NK-92 treated with Interleukin-12 subunit alpha and Interleukin-12 subunit beta, amount 100 ng/mL, for 24 hours (cell line): ENCODE measurements around the gene CASQ1.

Experiments used
- DNase-seq: peaks from one replicate; lab custom pipeline; 2025; lab: John Stamatoyannopoulos, UW

CASQ1 gene

GRCh38 chr1:160189649-160190625 lies at the start of gene CASQ1:
CASQ1 (plus strand) TSS chr1:160190575; CDS start chr1:160190752, 177 bp downstream.
- DNase-seq, result no peak

DNA sequence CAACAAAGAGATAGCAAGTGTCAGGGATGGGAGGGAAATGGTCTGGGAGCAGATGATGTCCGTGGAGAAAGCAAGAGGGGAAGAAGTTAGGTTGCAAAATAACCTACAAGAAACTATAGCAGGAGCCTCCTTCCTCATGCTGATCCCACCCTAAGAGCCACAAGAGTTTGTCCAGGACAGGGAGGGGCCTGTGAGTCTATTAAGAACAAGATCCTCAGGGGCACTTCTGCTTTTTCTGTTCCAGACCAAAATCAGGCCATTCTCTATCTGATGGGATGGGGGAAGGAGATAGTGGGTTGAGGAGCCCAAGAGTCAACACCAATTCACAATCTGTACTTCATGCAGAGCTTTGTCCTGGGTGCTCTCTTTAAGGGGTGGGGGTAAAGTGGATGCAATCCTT lies 46.7 kb upstream of the CASQ1 start:
- DNase-seq, result no peak

- DNase-seq, result no peak
Measured at GRCh38 chr1:160144921-160145320, 45.5 kb upstream of the CASQ1 start.

- DNase-seq, result no peak
Measured at GRCh38 chr1:160146107-160146506, 44.3 kb upstream of the CASQ1 start.

- DNase-seq, result no peak
Measured at GRCh38 chr1:160148121-160148520, 42.3 kb upstream of the CASQ1 start.

DNA sequence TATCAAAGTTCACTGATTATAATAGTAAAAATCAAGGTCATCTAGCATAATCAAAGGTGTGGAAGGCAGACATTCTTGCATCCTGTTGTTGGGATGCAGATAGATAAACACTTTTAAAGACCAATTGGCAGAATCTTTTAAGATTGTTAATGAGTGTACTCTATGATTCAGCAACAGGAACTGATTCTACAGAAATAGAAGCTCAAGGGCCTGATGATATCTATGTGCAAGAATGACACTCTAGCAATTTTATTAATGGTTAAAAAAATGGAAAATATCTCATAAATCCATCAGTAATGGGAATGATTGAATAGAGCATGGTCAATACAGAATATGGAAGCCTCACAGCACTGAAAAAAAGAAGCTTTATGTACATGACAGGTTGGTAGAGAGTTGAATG lies 41.1 kb upstream of the CASQ1 start:
- DNase-seq, result no peak

DNA sequence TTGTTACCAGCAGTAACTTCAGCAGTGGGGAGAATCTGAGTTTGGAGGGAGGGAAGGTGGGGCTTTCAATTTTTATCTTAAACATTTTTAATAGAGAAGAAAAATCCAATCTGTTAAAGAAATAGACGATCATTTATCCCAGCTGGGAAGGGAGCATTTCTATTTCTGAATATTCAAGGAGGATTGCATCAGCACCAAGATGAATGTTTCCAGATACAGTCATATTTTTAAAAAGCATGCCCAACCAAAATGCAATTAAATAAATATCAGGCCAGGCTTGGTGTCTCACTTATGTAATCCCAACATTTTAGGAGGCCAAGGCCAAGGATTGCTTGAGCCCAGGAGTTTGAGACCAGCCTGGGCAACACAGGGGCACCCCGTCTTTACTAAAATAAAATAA lies 40.7 kb upstream of the CASQ1 start:
- DNase-seq, result no peak

DNA sequence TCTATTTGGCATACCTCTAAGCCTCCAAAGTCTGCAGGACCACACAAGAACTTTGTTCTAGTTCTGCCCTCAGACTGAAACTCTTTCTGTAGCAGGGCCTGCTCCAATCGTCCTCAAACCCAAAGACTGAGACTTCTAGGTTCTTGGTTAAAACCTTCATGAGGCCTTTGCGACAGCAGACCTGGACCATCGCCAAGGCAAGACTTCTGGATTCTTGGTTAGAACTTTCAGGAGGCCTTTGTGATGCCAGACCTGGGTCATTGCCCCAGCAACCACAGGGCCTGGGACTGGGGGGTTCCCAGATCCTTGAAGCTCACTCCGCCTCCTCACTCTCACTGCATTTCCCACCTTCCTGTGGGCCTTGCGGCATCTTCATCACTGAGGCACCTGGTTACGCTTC lies 39.1 kb upstream of the CASQ1 start, which contains the start of gene ATP1A4:
TSS of gene ATP1A4 (plus strand) at position 301 of the 400 bp plus-strand sequence. CDS start 438 bp downstream, outside the sequence.
- no peak for DNase-seq

DNA sequence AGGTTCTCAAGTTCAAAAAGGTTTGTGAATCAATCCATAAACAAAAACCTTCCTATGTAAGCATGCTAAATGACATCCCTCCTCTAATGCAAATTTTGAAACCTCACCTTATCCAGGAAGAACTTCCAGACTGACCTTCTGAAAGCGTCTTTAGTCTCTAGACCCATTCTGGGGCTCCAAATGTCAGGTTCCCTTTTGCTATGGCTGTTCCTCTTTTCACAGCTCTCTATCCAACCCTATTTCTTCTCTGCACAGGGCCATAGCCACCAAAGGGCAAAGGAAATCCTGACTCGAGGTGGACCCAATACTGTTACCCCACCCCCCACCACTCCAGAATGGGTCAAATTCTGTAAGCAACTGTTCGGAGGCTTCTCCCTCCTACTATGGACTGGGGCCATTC lies 35.6 kb upstream of the CASQ1 start:
- DNase-seq, result no peak

- no peak for DNase-seq
Measured at GRCh38 chr1:160156361-160156760, 34.0 kb upstream of the CASQ1 start.

DNA sequence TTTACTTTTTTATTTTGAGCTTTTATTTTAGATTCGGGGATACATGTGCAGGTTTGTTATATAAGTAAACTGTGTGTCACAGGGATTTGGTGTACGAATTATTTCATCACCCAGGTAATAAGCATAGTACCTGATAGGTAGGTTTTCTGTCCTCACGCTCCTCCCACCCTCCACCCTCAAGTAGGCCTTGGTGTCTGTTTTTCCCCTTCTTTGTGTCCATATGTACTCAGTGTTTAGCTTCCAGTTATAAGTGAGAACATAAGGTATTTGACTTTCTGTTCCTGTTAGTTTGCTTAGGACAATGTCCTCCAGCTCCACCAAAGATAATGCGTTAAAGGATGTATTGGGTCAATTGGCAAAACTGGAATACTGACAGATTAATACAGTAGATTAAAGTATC lies 33.2 kb upstream of the CASQ1 start:
- DNase-seq, result no peak

DNA sequence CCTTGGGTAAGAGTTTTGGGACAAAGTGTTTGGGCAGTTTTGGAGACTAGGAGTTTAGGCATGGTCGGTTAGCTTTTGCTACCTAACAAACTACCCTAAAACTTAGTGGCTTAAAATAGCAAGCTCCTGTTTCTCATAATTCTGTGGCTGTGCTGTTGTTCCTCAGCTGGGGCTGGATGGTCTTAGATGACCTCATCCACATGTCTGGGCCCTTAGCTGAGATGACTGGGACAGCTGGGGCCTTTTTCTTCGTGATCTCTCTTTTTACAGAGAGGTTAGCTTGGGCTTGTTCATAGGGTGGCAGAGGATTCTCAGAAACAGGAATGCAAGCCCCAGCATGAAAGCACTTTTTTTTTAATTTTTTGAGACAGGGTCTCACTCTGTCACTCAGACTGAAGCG lies 32.3 kb upstream of the CASQ1 start:
- no peak for DNase-seq

GRCh38 chr1:160158534-160158933 lies 31.8 kb upstream of the CASQ1 start:
- DNase-seq, result no peak

GRCh38 chr1:160159846-160160245 lies 30.5 kb upstream of the CASQ1 start:
- no peak for DNase-seq

DNA sequence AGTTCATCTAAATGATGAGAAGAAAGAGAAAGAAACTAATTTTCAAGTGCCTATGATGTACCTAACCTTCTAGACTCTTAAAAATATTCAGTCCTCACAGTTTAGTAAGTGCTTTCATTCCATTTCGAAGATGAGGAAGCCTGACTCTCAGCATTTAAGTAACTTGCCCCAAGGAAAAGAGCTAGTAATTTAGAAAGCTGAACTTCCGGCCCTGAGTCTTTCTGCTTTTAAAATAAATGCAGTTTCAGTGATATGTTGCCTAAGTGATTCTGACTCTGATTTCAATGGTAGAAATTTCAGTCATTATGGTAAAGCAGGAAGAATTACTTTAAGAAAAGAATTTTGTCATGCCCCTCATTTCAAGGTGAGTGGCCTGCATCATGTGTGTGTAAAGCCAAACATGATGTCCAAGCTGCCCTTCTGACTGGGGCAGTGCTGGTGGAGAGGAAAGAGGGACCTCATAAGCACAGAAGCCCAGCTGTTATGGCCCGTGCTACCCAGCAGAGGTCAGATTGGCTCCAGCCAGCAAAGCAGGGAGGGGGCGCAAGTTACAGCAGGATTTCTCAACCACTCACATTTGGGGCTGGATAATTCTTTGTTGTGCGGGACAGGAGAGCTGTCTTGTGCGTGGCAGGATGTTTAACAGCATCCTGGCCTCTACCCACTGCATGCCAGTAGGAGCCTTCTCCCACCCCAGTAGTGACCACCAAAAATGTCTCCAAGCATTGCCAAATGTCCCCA lies 28.2 kb upstream of the CASQ1 start:
- DNase-seq, result no peak

DNA sequence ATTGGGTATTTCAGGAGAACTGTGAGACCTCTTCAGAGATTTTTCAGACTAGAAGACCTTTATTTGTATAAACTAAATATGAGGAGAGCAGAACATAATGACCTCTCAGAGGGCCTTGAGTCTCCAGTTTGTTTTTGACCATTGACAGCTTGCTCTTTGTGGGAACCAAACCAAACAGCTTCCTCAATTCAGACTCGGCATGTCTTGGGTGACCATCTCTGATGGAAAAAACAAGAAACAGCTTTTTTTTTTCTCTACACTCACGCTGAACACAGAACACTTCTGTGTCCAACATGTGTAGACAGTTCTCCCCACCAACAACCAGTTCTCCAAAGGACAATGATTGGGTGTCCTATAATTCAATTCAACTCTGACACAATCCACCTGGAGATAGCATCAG lies 27.4 kb upstream of the CASQ1 start:
- no peak for DNase-seq

DNA sequence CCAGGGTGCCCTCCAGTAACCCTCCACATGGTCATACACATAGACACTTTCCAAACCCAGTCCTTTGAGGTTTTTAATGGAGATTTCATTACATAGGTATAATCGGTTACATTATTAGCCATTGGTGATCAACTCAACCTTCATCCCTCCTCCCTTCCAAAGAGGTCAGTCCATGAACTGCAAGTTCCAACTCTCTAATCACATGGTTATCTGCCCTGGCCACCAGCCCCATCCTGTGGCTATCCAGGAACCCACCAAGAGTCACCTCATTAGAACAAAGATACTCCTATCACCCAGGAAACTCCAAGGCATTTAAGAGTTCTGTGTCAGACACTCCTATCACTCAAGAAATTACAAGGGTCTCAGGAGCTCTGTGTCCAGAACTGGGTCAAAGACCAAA lies 26.8 kb upstream of the CASQ1 start:
- no peak for DNase-seq

DNA sequence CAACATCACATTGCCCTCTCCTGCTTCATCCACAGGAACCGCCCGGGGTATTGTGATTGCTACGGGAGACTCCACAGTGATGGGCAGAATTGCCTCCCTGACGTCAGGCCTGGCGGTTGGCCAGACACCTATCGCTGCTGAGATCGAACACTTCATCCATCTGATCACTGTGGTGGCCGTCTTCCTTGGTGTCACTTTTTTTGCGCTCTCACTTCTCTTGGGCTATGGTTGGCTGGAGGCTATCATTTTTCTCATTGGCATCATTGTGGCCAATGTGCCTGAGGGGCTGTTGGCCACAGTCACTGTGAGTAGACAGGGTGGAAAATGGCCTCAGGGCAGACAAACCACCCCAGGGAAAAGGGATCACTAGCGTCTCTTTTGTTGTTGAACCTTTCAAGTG lies 26.3 kb upstream of the CASQ1 start:
- DNase-seq, result no peak

GRCh38 chr1:160166166-160166868 lies 24.1 kb upstream of the CASQ1 start:
- DNase-seq, result no peak

GRCh38 chr1:160167056-160167455 lies 23.3 kb upstream of the CASQ1 start:
- DNase-seq, result no peak

DNA sequence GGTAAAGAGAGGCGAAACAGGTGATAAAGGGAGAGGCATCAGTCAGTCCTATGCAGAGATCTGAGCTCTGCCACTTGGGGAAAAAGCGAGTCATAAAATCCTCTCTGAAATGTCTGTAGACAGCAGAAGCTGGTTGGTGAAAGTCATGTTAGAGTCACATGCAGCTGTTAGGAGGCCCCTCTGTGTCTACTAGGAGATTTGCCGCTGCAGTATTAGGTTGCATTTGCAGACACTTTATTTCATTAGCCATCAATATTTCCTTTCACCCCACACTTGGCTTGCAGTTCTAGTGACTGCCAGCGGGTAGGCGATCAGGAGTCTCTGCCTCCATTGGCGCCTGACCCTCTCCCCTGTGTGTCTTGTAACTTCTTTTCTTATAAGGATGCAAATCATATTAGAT lies 22.8 kb upstream of the CASQ1 start:
- DNase-seq, result no peak

DNA sequence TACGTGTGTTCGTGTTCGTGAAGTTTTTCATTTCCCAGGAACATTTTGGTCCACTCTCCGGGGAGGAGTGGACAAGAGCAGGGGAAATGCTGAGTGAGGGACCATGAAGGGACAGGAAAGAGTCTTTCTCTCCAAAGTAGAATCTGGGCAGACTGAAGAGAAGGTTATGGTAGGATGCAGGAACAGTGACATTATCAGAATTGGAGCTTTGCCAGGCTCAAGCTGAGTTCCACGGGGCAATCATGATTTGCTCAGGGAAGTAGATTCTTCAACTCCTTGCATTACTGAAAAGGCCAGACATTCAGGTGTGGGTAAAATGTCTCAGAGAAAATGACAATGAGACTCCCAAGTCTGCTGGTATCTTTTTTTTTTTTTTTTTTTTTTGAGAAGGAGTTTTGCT lies 22.4 kb upstream of the CASQ1 start:
- DNase-seq, result no peak
